Measurements from ENCODE around the gene EGFR.

The EGFR gene

DNA sequence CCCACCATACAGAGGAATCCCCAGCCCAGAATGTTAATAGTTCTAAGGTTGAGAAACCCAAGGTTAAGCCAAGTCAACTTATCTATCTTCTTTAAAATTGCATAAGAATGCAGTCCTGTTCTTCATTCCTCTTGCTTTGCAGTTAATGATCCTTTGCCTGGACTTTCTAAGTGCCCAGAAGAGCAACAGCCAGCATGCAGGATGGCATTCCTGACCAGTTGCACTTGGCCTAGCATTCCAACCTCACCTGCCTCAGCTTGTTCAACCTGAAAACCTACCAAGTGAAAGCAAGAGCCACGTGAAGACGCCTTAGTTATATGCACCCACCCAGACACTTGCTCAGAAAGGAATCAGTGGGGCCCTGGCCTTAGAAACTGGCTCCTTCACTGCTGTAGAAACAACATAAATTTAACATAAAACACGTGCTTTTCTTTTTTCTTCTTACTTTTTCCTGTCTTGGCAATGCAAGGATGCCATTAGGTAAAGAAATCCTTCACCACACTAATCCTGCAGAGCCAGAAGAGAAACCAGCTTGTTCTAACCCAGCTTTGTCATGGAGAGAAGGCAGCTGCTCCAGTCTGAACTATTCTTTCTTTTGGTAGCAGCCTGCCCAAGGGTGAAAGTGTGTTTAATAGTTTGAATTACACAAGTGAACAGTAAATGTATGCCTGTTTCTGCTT, 25.0 kb downstream of the EGFR start:
- no peak for DNase-seq

DNA sequence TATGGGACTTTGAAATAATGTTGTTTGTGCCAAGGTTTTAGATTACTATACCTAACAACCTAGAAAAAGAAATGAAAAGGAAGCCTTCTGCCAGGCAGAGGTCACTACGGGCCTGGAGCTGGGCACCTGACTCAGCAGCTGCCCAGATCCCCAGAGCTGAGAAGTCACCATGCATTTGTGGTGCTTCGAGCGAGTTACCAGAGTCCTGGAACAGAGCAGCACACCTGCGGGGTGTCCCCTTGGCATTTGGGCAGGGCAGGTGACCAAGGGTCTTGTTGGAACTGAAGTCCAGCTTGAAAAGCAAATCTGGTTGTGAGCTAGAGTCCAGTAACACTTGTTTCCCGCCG, 25.5 kb downstream of the EGFR start:
- DNase-seq, result no peak

DNA sequence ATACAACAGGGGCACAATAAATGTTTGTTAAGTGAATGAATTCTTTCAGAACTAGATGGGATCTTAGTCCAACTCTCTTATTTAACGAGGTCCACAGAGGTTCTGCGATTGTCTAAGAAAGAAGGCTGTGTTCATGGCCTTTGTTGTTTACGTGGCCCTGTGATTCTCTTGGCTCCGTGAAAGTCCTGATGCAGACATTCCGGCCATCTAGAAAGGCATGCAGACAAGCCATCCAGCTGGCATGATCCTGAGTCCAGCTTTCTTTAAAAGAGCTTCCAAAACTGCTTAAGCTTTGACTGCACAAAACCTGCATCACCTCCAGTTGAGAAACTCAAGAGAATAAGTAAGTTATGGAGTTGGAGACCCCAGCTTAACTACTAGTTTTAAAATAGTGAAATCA, 26.0 kb downstream of the EGFR start:
- no peak for DNase-seq

DNA sequence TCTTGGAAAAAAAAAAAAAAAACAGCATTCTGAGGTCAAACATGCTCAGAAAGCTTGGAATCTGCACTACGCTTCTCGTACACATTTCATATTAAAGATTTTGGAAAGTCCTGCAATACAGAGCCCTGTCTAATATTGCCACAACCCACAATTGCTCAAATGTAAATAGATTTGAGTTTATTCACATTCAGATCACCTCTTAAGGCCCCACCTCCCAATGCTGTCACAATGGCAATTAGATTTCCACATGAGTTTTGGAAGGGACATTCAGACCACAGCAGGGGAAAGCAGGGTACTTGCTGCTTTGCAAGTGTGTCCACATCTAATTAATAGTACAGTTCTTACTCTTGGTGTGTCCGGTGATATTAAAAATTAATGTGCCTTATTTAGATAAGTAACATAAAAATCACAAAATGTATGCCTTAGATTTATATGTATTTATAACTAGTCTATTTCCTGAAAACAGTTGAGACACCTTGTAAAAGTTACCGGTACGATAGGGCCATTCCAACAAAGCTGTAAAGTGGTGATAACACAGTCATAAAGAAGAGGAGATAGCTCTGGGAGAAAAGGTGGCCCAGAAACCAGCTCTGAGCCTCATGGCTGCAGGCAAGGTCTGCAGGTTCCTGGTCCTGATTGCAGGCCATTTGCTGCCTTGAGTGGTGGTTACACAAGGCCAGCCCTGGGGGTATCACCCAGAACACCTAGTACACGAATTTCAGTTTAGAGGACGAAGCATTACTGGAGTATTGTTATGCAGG, 27.9 kb downstream of the EGFR start:
- DNase-seq, result no peak

DNA sequence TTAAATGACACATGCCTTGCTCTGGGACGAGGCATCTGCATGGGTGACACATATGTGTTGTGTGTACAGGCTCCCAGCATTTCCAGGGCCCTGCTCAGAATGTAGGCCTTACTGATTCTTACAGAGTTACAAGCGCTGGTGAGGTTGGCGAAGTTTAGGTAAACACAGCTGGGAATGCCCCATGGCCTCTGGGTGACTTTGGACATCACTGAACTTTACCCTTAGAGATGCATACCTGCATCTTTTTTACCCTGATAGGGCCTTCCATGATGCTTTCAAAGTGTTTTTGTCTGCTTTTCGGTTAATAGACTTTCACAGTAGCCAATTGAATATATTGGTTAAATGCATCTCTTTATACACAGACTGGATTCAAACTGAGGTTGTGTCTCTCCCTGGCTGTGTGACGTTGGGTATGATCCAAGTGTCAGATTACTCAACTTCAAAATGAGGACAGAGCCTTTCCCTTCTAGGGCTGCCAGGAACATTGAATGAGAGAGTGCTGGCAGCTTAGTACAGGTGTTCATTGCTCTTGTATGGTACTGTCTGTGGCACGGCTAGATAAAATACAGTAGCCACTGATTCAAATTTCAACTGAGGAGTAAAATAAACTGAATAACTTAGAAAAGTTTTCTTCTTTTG, 29.5 kb downstream of the EGFR start:
- DNase-seq, result peak; percentile 51

DNA sequence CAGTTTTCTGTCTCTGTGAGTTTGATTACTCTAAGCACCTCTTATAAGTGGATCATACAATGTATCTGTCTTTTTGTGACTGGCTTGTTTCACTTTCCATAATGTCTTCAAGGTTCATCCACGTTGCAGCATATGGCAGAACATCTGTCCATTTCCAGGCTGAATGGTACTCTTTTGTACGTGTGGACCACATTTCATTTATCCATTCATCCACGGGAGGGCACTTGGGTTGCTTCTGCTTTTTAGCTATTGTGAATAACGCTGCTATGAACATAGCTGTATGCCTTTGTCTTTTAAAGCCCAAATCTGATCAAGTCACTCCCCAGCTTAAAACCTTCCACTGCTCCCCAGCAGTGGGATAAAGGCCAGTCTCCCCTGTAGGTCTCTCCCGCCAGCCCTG, 31.5 kb downstream of the EGFR start:
- no peak for DNase-seq

DNA sequence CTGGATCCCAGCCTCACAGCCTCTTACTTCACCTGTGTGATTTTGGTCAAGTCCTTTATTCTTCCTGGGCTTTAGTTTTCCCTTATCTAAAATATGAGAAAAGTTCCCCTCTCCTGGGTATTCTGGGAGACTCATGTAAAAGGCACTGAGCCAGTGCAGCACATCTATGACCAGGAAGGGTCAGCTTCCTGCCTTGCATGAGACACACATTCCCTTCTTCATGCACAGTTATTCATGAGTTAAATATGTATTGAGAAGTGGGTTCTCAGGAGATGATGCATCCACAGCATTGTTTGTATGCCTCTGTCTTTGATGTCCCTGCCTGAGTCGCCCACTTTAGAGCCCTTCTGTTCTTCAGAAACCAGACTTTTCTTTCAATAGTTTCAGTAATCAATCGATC, 33.3 kb downstream of the EGFR start:
- DNase-seq, result no peak

DNA sequence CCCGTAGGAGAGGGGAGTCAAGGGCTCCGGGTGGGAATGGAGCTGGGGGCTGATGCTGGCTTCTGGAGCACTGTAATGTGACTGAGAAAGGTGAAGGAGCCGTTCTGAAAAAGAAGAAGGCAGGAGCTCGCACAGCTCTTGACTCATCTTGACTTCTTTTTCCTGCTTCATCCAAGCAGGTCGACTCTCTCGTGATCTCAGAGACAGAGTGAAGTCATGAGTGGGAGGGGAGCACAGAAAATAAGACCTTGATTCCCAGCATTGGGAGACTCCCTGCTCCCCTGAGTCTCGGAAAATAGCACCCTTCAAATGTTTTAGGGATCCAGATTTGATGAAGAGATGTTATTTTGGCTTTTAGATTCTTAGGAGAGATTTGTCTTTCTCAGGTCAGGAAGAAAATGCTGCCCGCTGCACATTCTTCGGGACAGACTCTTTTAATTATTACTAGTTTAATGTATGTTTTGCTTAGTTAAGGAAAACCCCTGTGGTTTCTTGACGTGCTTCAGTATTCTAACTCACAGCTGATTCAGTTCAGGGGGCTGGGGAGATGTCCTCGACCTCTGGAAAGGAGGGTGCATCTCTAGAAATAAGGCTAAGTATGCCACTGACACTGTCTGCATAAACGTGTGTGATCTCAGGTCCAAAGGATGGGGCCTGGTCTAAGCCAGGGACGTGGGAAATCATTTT, 34.1 kb downstream of the EGFR start:
- no peak for DNase-seq

DNA sequence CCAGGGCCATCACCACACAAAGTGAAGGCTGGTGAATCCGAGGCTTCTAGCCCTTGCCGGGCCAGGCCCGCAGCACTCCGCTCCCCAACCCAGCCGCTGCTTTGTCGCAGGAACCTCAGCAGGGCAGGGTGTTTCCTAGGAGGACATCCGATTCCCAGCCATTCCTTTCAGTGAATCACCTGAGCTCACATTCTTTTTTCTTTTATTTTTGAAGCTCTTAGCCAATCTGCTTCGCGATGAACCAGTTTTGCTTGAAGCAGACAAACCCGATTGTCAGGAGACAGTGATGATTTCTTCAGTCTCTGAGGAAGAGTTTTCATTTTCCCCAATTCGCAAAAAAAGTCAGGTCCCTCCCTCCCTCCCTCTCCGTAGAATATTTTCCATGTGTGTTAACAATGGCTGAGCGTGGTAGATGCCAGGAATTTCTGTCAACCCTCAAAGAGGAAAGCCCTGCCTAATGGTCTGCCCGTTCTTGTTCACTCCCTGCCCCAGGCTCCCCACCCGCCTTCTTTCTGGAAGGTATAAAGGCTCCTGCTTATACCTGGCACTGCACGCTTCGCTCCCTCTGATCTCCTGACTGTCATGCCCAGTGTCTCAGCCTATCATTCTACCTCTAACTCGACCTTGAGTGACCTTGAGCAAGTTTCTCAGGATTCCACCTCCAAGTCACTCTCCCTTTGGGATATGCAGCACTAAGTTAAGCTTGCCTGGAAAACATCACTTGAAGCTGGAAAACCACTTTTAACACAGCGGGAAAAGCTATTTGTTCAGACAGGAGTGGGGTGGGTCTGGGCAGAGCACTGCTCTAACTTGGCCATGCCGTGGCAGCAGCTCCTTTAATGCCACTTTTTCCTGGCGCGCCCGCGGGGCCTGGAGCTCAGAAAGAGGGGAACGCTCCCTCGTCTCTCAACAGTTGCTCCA, 35.1 kb downstream of the EGFR start:
- no peak for DNase-seq

DNA sequence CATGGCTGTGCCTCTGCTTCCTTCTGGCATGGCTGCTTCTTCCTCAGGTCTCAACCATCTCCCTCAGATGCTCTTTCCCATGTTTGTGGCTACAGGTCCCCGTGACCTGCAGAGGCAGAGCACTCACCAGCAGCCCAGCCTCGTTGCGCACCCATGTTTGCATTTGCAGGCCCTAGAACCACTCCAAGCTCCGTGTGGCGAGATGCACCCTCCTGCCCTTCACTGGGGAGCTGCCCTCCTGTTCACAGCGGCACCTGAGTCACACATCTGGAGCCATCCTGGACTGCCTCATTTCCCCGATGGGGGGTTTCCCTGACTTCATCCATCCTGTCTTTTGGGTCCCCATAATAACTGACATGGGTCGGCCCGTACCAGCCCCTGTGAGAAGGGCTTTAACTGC, 35.9 kb downstream of the EGFR start:
- DNase-seq, result no peak

DNA sequence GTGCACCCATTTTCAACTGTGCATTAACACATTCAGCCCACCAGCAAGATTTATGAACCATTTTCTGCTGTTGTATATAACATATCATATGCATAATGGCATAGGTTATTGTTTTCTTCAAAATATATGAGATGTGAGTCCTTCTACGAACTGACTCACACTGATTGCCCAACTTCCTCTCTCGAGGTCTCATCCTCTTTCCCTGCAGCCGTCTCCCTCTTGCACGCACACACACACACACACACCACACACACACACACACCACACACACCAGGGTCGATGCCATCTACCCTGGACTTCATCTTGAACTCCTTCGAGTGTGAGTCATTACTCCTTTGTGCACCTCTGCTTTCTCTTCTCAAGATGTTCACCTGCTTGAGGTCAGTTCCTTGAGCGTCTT, 36.7 kb downstream of the EGFR start:
- no peak for DNase-seq

DNA sequence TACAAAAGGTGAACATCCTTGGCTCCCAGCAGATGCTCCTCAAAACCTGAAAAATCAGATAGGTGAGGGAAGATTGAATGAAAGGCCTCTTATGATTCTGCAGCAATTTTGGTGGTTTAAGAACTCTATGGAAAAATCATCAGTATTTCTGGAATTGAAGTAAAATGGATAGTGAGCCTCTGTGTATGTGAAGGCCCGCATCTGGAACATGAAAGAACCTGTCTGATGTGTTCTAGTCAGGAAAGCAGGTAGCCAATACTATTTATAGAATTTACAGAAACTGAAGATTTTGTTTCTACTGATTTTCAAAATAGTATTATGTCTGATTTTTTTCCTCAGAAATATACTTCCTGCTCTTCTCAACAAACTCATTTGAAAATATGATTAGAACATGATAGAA, 37.3 kb downstream of the EGFR start:
- no peak for DNase-seq

DNA sequence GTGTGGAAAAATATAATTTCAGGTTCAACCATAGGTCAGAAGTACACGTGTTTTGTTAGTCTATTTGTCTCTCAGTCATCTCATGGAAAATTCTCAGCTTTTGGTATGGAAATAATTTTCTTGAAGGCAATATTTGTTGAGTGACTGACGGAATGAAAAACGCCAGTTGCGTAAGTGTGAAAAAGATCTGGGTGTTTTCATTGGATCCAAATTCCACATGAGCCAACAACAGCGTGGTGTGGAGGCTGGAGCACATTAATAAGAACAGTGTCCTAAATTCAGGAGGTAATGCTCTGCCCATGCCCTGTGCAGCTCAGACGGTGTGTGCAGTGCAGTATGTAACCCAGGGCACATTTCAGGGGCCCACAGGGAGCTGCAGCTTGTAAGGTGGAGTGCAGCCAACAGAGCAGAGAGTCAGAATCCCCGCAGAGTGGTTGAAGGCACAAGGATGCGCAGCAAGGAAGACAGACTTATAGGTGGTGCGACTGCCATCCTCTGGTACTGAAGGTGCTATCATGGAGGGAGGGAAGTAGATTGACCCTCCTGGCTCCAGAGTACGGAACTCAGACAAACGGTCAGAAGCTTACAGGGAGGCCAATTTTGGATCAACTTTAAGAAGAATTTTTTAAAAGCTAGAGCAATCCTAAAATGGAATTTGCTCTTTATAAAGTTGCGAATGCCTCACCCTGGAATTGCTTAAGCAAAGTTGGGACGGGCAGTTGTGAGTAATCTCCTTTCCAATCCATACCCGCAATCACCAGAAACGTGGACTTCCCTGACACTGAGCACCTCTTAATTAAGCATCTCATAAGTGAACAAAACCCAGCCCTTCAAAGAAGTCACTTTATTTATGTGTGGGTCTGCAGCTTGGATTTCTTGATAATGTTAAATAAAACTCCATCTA, 38.0 kb downstream of the EGFR start:
- DNase-seq, result no peak

DNA sequence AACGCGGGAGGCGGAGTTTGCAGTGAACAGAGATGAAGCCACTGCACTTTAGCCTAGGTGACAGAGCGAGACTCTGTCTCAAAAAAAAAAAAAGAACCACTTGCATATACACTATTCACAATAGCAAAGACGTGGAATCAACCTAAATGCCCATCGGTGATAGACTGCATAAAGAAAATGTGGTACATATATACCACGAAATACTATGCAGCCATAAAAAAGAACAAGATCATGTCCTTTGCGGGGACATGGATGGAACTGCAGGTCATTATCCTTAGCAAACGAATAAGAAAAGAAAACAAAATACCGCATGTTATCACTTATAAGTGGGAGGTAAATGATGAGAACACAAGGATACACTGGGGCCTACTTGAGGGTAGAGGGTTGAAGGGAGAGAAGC, 39.5 kb downstream of the EGFR start:
- no peak for DNase-seq

DNA sequence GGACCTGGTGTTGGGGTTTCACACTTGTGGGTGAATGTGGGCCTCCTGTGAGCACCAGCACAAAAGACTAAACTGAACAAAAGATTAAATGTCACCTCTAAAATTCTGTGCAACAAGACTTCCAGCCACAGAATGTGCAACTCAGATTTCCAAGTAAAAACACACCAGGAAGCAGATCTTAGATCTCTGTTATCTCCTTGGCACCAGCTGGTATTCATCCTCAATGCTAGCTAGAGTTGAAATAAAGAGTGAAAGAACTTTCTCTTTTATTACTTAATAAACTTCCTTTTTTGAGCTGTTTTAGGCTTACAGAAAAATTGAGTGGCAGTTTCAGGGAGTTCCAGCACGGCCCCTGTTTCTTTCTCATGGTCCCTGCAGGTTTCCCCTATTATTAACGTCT, 40.2 kb downstream of the EGFR start:
- DNase-seq, result no peak

DNA sequence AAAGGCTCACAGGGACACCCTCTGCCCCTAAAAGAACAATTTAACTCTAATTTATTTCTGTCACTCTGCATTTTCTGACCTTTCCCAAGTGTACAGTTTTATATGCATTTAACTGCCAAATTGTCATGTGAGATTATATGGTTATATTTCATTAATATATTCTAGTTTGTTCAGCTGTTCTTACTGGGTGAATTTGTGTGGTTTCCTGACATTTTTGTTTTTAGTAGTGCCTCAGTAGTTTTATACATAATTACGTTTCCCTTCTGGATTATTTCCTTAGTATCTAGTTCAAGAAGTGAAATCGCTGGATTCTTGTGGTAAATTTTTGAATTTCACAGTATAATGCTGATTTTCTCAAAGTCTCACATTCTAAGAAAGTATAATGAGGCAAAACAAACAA, 41.3 kb downstream of the EGFR start:
- no peak for DNase-seq

DNA sequence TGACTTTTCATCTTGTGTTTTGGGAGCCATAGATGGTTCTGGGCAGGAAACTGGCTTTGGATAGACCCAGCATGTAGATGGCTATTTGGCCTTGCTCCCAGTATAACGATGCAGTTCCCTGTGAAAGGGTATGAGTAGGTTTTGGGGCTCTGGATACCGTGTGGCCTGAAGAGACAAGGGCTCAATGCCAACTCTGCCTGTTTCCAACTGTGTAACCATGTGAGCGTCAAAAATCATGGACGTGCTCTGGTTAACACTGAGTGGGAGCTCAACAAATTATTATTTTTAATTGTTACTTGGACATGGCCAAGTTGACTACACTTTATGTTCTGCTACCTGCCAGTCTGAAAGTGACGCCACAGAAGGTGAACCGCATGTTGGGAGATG, 41.8 kb downstream of the EGFR start:
- peak; percentile 93 for DNase-seq

DNA sequence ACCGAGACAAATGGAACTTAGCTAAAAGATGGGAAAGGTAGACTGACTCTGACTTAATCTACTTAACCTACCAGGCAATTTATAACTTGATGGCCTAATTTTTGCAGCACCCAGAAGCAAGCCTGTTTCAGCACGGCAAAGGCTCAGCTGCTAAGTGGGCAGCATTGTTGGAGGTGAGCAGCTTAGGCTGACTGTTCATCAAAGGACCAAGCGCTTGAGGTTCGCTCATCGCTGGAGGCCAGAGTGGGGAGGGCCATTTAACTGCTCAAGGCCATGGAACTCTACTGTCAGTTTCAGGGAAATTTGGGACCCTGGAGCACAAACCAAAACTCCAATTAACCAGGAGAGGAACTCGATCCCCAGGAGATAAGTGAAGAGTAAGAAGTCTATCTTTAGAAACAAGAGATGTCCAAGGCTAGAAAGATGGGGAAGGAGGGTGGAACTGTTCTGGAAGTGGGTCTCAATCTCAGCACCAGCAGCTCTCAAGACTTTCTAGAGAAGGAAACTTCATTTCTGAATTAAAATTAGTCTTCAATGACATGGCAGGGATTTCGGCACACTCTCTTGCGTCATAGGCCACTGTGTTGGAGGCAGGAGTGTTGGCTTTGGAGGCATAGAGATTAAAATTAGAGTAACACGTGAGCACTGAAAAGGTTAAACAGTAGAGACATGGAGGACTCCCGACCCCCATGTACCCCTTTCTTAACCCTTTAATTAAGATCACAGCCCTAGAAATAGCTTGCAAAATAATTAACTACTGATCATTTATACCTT, 43.1 kb downstream of the EGFR start:
- DNase-seq, result no peak

DNA sequence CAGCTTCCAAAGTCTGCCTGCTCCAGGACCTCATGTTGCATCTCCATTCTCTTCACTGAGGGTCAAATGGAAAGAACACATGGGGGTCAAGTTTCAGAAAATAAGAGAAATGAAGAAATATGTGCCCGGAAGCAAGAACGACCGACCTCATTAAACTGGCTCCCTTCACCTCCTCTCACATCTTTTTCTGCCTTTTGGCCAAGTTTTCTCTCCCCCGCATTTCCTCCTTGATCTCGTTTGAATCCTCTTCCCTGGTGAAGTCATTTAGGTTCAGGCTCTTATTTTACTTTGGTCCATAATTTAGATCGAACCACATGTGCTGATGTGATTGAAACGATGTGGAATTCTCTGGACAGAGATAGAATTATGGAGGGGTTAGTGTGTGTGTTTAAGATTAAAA, 44.2 kb downstream of the EGFR start:
- DNase-seq, result no peak

DNA sequence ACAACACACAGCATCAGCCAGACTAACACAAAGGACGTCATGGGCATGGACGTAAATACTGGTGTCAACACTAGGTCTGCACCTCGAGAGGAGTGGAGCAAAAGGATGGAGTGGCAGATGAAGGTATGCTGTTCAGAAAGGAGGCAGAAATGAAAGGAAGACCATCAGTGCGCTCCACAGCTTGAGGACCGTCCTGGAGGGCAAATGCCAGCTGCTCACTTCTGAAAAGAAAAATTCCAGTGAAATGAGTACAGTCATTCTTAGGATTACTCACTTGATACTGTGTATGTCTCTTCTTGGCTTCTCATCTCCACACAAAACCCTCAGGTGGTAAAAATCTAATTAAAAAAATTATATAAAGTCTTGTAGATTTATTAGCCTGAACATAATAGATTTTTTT, 44.8 kb downstream of the EGFR start:
- no peak for DNase-seq

DNA sequence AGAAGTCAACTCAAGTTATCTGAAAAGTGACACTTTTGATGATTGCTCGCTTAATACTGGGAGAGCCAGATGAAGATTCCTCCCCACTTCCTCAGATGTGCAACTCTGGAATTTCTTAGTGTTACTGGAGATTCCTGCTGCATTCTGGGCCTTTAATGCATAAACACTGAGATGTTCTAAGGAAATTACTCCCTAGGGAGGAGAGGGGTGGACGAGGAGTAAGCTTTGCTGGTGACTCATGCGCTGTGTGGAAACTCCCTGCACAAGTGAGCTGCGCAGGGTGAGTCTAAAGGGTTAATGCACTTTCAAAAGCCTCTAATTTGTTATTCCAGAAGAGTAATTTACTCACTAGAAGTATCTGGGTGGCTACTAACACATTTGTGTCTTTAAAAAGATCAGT, 46.3 kb downstream of the EGFR start:
- DNase-seq, result no peak

All from DMS79 treated with DMSO at 0.1 percent for 48 hours (cell line).